WTC11 (cell line): ENCODE results near the gene FNIP2.

Experiments used
- SP1 ChIP-seq: sonication (generic); formaldehyde crosslinking; conservative IDR thresholded peaks from 2 replicates; pipeline ENCODE4 v1.8.1; 2022; ENCODE audit warnings: missing genetic modification reagents
- ZNF416 ChIP-seq: fragments of 250-450 bp; sonication (Bioruptor Pico); IDR thresholded peaks from 2 replicates; pipeline ENCODE4 v1.9.0; 2021; ENCODE audit warnings: mild to moderate bottlenecking, inconsistent platforms
- TF ChIP-seq, protein P1 (sequence below): fragments of 200-600 bp; IDR thresholded peaks from 2 replicates; pipeline ENCODE4 v1.8.0; 2022; ENCODE audit warnings: antibody characterized with exemption
- TF ChIP-seq, protein P2 (sequence below): sonication (generic); formaldehyde crosslinking; IDR thresholded peaks from 2 replicates; pipeline ENCODE4 v1.8.1; 2023; ENCODE audit warnings: mild to moderate bottlenecking, missing genetic modification reagents, moderate library complexity

DNA sequence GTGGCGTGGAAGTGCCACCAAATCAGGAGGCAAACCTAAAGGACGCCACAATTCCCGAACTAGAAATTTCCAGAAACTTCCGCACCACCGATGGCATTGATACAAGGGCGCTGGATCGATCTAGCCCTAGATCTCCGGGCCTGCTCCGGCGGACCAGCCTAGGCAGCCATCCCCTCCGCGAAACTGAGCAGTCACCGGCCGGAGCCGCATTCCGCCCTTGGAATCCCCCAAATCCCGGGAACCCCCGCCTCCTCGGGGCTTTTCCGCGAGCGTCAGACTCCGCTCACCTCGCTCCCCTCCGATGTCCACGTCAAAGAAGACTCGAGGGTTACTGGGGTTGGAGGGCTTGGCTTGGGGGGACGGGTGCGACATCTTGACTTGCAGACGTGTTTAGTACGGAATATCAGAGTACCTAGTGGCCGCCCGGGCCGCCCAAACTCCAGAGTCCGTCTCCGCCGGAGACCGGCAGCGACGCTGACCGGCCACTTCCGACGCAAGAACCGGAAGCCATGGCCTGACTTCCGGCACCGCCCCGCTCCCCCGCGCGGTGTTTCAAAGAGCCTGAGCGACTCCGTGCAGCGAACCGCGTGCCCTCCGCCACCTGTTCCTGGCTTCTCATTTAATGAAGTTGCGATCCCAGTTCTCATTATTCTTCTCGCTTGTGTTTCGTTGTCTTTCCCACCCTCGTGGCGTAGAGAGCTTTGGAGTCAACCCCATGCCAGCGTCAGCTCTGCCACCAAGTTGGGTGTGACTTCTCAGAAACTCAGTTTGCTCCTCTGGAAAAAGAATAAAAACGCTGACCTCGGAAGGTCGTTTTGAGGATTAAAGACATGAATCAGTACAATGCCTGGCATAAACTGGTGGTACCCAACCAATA lies 45.7 kb upstream of the FNIP2 start, which contains the start of gene PPID:
- TF ChIP-seq, protein P1, sequence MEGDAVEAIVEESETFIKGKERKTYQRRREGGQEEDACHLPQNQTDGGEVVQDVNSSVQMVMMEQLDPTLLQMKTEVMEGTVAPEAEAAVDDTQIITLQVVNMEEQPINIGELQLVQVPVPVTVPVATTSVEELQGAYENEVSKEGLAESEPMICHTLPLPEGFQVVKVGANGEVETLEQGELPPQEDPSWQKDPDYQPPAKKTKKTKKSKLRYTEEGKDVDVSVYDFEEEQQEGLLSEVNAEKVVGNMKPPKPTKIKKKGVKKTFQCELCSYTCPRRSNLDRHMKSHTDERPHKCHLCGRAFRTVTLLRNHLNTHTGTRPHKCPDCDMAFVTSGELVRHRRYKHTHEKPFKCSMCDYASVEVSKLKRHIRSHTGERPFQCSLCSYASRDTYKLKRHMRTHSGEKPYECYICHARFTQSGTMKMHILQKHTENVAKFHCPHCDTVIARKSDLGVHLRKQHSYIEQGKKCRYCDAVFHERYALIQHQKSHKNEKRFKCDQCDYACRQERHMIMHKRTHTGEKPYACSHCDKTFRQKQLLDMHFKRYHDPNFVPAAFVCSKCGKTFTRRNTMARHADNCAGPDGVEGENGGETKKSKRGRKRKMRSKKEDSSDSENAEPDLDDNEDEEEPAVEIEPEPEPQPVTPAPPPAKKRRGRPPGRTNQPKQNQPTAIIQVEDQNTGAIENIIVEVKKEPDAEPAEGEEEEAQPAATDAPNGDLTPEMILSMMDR, result no peak
- TF ChIP-seq ZNF416 (CRISPR knock-in tag) (no peak), SP1 (CRISPR knock-in tag) (0 out of 2 replicates have a peak, but pooled peaks have one; percentile 30)
- TF ChIP-seq, protein P2, sequence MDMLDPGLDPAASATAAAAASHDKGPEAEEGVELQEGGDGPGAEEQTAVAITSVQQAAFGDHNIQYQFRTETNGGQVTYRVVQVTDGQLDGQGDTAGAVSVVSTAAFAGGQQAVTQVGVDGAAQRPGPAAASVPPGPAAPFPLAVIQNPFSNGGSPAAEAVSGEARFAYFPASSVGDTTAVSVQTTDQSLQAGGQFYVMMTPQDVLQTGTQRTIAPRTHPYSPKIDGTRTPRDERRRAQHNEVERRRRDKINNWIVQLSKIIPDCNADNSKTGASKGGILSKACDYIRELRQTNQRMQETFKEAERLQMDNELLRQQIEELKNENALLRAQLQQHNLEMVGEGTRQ (CRISPR knock-in tag), result no peak
